ENCODE measurements around the gene ARHGAP24.
"Not testable (repeated sequence)": the region's sequence is repeated elsewhere in the genome, so short reads cannot be mapped to it uniquely, and the experiment has no call there.

The ARHGAP24 gene

GRCh38 chr4:85482010-85482738 lies 7.2 kb downstream of the ARHGAP24 start:
- no peak for DNase-seq (ENCODE audit: low spot score)

DNA sequence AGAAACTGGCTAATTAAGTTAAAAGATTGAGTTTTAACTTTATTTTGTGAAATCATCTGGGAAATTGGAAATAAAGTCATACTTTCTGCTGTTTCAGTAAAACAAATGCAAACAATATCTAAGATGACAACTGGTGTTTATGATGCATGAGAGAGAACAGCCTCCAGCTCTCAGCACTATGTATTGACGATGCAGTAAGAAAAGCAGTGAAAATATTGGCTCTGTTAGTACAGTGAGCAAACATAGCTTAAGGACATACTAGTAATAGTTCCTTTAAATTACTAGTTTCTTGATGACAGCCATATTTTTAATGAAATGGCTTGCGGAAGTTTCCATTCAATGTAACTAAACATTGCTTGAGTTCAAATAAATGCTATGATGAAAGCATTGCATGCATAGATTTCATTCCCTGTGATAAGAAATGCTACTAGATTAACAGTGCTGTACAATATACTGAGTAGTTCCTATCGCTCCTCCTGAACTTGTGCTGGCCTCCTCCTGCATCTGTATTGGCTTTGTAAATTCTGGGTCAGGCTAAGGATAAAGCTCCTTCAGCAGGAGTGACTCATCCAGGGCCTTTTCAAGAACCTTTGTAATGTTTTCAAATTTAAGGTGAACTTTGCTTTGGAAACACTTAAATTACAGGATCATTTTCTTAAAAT lies 11.6 kb downstream of the ARHGAP24 start:
- DNase-seq (ENCODE audit: low spot score), result no peak

DNA sequence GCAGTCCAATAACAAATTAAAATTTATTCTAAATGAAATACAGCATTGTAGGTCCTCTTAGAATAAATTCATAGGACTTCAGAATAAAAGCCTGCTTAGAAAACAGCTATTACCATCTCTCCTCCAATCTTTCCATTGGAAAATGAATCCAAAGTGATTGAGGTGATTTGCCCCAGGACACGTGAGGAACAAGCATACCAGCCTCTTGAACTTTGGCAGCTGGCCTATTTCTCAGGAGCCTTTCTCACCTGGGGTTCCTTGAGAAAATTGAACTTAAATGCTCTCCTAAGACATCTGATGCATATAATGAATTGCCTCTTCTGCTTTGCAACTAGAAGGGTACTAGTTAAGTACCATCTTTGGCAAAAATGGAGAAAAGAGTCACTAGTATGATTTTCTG lies 13.5 kb downstream of the ARHGAP24 start:
- no peak for DNase-seq (ENCODE audit: low spot score)

GRCh38 chr4:85489273-85489981 lies 14.5 kb downstream of the ARHGAP24 start:
- no peak for DNase-seq (ENCODE audit: low spot score)

- DNase-seq (ENCODE audit: low spot score), result no peak
These were observed 16.6 kb downstream of the ARHGAP24 start for GRCh38 chr4:85491527-85491926.

GRCh38 chr4:85492336-85492735 lies 17.4 kb downstream of the ARHGAP24 start:
- DNase-seq (ENCODE audit: low spot score), result no peak

GRCh38 chr4:85495621-85496020 lies 20.7 kb downstream of the ARHGAP24 start:
- DNase-seq (ENCODE audit: low spot score), result no peak

DNA sequence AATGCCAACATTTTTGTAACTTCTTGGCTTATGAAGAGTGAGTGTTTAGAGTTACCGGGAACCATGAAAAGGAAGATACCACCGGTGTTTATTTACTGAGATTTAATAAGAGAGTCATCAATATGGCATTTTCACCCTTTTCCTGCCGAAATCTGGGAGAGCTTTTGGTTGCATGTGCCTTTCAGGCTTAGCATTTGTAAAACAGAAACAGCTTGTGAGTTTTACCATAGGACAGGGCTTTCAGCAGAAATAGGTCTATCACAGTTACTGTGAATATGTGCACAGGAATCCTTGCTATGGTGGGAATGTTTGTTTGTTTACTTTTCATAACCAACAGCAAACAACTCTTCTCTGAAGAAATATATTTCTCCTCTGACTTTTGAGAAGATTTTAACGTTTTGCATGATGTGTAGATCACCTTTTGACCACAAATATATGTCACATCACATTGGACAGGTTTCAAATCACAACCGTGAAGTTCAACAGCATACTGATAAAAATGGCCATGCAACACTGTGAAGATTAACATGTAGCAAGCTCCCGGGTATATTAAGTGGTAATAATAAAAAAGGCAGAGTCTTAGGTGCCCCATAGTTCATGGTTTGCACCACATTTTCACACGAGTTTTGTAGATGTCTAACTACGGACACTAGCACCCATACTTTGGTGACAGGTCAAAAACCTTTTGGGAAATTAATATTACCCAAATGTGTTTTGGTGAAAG lies 21.3 kb downstream of the ARHGAP24 start:
- DNase-seq (ENCODE audit: low spot score), result no peak

DNA sequence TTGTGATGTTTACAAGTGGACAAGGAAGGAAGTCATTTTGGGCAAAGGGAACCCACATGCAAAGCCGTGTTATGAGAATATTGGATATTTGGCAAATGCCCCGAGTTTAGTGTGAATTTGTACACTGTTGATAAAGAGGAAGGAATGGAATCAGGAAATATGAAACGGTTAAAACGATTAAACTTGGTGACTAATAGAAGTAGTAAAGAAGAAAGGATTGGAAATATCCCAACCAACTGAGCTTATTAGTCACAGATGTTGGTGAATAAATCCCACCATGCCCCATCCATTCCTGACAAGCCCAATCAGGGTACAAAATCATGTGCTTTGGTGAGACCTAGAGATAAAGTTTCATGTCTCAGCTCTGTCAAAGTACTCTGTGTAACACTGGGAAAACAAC lies 22.0 kb downstream of the ARHGAP24 start:
- no peak for DNase-seq (ENCODE audit: low spot score)

- no peak for DNase-seq (ENCODE audit: low spot score)
These were observed 23.3 kb downstream of the ARHGAP24 start for GRCh38 chr4:85498068-85498733.

GRCh38 chr4:85499573-85499972 lies 24.6 kb downstream of the ARHGAP24 start:
- no peak for DNase-seq (ENCODE audit: low spot score)

GRCh38 chr4:85500110-85500867 lies 25.3 kb downstream of the ARHGAP24 start:
- no peak for DNase-seq (ENCODE audit: low spot score)

GRCh38 chr4:85501145-85501544 lies 26.2 kb downstream of the ARHGAP24 start:
- DNase-seq (ENCODE audit: low spot score), result not testable (repeated sequence)

DNA sequence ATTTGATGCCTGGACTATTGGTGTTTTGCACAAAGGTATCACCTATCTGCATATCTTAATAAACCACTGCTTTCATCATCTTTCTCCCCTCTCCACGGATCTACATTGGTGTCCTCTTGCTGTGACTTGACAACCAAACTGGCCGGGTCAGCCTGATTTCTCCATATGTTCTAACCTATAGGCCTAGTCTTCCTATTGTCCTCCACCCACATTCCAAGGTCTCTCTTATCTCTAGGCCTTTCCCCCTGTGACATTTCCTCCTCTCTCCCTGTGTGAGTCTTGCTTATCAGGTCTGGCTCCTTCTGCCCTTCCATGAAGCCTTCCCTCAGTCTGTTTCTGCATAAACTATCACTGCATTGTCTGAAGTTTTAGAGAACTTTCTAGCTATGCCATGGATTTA lies 33.7 kb downstream of the ARHGAP24 start:
- DNase-seq (ENCODE audit: low spot score), result no peak

DNA sequence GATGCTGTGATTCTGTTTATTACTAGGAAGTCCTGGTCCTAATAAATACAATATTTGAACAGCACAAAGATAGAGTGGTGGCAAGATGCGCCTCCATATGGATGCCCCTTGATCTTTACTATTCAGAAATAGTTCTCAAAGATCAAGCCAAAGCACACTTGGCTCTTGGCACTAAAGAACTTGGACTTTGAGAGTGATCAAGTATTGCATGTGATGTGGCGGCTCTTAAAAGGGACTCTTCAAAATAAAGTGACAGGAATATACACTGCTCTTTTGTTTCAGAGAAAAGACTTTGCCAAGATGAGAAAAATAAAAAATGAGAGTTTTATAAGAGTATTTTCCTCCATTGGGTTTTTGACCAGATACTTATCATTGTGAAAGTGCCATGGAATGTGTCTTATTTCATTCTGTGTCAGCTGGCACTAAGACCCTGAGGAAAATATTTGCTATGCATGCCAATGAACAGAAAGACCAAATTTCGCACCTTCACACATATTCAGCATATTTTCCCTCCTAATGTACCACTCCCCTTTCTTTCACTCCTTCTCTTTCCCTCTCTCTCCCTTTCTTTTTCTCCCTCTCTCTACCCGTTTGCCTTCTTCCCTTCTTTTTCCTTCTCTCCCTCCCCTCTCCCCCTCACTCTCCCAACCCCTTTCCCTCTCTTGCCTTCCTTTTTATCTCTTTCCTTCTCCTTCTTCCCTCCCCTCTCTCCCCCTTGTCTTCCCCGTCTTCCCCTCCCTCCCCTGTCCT lies 35.1 kb downstream of the ARHGAP24 start:
- DNase-seq (ENCODE audit: low spot score), result no peak

GRCh38 chr4:85510632-85510984 lies 35.7 kb downstream of the ARHGAP24 start:
- no peak for DNase-seq (ENCODE audit: low spot score)

DNA sequence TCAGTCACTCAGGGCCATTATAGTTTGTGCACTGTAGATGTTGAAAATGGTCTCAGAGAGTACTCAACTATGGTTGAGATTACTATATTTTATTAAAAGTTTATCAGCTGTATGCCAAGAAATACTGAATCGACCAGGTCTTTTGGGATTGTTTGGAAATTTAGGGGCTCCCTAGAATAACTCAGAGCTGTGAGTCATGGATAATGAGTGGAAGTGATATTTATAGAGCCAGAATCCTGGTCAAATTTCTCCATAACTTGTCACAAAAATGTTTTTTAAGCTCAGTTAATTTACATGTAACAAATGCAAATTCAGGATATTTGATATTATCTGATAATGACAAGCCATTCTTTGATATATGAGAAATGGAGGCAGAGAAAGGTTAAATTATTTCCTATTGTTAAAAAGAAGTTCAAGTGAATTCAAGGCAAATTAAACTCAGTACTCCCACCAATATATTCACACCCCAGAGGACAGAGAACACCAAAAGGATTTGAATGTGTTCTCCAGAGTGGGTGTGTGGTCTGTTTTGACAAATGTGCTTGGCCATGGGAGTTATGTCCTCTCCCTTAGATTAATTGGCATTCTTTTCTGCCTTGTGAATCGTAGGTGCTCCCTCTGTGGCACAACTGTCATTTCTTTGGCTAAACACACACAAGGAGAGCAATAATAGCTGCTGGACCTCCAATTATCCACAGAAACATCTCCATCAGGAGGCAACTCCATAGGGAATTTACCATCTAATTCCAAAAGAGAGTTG lies 37.7 kb downstream of the ARHGAP24 start:
- DNase-seq (ENCODE audit: low spot score), result no peak

GRCh38 chr4:85514117-85514516 lies 39.2 kb downstream of the ARHGAP24 start:
- no peak for DNase-seq (ENCODE audit: low spot score)

- no peak for DNase-seq (ENCODE audit: low spot score)
These were observed 39.8 kb downstream of the ARHGAP24 start for GRCh38 chr4:85514783-85515182.

- DNase-seq (ENCODE audit: low spot score), result no peak
These were observed 40.8 kb downstream of the ARHGAP24 start for GRCh38 chr4:85515701-85516100.

Data from left forelimb (tissue), 1 donor.